IPS DF 6.9 (cell line): ENCODE measurements around the gene KRTAP5-3.

Experiments
- DNase-seq: peaks from one replicate; pipeline ENCODE4 v3.0.0-alpha.2; 2013; ENCODE audit warnings: low read depth, low spot score
- H3K27ac ChIP-seq: one replicate; pipeline ENCODE4 v1.5.1; 2013; ENCODE audit warnings: low read length, control low read depth
- H3K27me3 ChIP-seq: 2 replicates; pipeline ENCODE4 v1.6.1; 2013; ENCODE audit warnings: mild to moderate bottlenecking, low read length; ENCODE audit not compliant: control insufficient read depth, insufficient read depth
- H3K36me3 ChIP-seq: 2 replicates; pipeline ENCODE4 v1.6.1; 2013; ENCODE audit warnings: low read length; ENCODE audit not compliant: control insufficient read depth, insufficient read depth
- H3K4me1 ChIP-seq: 2 replicates; pipeline ENCODE4 v1.6.1; 2013; ENCODE audit warnings: low read length; ENCODE audit not compliant: control insufficient read depth, insufficient read depth
- H3K4me3 ChIP-seq: 2 replicates; pipeline ENCODE4 v1.5.1; 2013; ENCODE audit warnings: mild to moderate bottlenecking, low read length
- H3K9me3 ChIP-seq: 2 replicates; pipeline ENCODE4 v1.6.1; 2013; ENCODE audit warnings: low read length, inconsistent platforms; ENCODE audit not compliant: control insufficient read depth, insufficient read depth
- WGBS: extraction: QIAGEN DNeasy Blood & Tissue Kit; methylation state at CpG from one replicate; pipeline ENCODE4 v1.1.7; 2013; ENCODE audit warnings: mixed read lengths, missing lambda C conversion rate; ENCODE audit not compliant: insufficient read length, insufficient coverage; 5-methylcytosine and 5-hydroxymethylcytosine counted together

KRTAP5-3 gene

GRCh38 chr11:1632053-1632714 lies 23.9 kb upstream of the KRTAP5-3 start:
- no peak overlapping the region for H3K27ac ChIP-seq
- no peaks in the 10 kb centered on the region; the same call in 1 of the 2 replicates for H3K27me3 ChIP-seq
- no peaks in the 10 kb centered on the region for H3K36me3 ChIP-seq
- DNase-seq = no peak
- H3K4me3 ChIP-seq = no peak overlapping the region
- WGBS = no CpG with 5 or more reads among the region's 11 CpGs
- no peaks in the 10 kb centered on the region for H3K9me3 ChIP-seq
- peaks cover 3% of the 10 kb centered on the region; the same call in 1 of the 2 replicates for H3K4me1 ChIP-seq

- Histone ChIP-seq H3K4me3 (no peak overlapping the region), H3K4me1 (peaks cover 3% of the 10 kb centered on the region; the same call in 1 of the 2 replicates), H3K36me3 (no peaks in the 10 kb centered on the region), H3K9me3 (no peaks in the 10 kb centered on the region), H3K27me3 (no peaks in the 10 kb centered on the region; the same call in 1 of the 2 replicates), H3K27ac (no peak overlapping the region)
- no CpG with 5 or more reads among the region's 13 CpGs for WGBS
- no peak for DNase-seq
Measured at GRCh38 chr11:1631066-1631568, 22.9 kb upstream of the KRTAP5-3 start.

- H3K4me1 ChIP-seq = peaks cover 3% of the 10 kb centered on the region; the same call in 1 of the 2 replicates
- no peak for DNase-seq
- no peaks in the 10 kb centered on the region for H3K9me3 ChIP-seq
- H3K36me3 ChIP-seq = no peaks in the 10 kb centered on the region
- no peak overlapping the region for H3K4me3 ChIP-seq
- no peak overlapping the region for H3K27ac ChIP-seq
- WGBS = no CpG with 5 or more reads among the region's 2 CpGs
- no peaks in the 10 kb centered on the region; the same call in 1 of the 2 replicates for H3K27me3 ChIP-seq
Measured at GRCh38 chr11:1630271-1630670, 22.0 kb upstream of the KRTAP5-3 start.

- Histone ChIP-seq H3K4me3 (no peak within 1 kb of the TSS), H3K36me3 (no peaks in the 10 kb centered on the region), H3K27ac (no peak within 1 kb of the TSS), H3K4me1 (peaks cover 3% of the 10 kb centered on the region; the same call in 1 of the 2 replicates), H3K27me3 (no peaks in the 10 kb centered on the region; the same call in 1 of the 2 replicates), H3K9me3 (no peaks in the 10 kb centered on the region)
- no peak for DNase-seq
- no CpG with 5 or more reads among the region's 26 CpGs for WGBS
Measured at GRCh38 chr11:1629326-1630185, 21.3 kb upstream of the KRTAP5-3 start, which contains the start of gene KRTAP5-5. Gene KRTAP5-5, plus strand, starts transcription at chr11:1629775. Its CDS starts 66 bp downstream, at chr11:1629841.

- no peak overlapping the region for H3K27ac ChIP-seq
- no CpG with 5 or more reads among the region's 35 CpGs for WGBS
- no peak overlapping the region for H3K4me3 ChIP-seq
- no peaks in the 10 kb centered on the region for H3K9me3 ChIP-seq
- H3K27me3 ChIP-seq = no peaks in the 10 kb centered on the region; the same call in 1 of the 2 replicates
- no peaks in the 10 kb centered on the region for H3K36me3 ChIP-seq
- DNase-seq = peak; percentile 54
- peaks cover 3% of the 10 kb centered on the region; the same call in 1 of the 2 replicates for H3K4me1 ChIP-seq
Measured at GRCh38 chr11:1628506-1629325, 20.5 kb upstream of the KRTAP5-3 start.

- H3K4me1 ChIP-seq = no peaks in the 10 kb centered on the region
- no peaks in the 10 kb centered on the region for H3K36me3 ChIP-seq
- H3K27me3 ChIP-seq = no peaks in the 10 kb centered on the region; the same call in 1 of the 2 replicates
- WGBS = no CpG with 5 or more reads among the region's 13 CpGs
- H3K4me3 ChIP-seq = no peak overlapping the region
- no peak overlapping the region for H3K27ac ChIP-seq
- DNase-seq = no peak
- H3K9me3 ChIP-seq = no peaks in the 10 kb centered on the region
Measured at GRCh38 chr11:1625541-1625940, 17.3 kb upstream of the KRTAP5-3 start.

GRCh38 chr11:1624621-1625020 lies 16.4 kb upstream of the KRTAP5-3 start:
- H3K4me3 ChIP-seq = no peak overlapping the region
- no peak for DNase-seq
- no CpG with 5 or more reads among the region's 16 CpGs for WGBS

GRCh38 chr11:1623716-1624115 lies 15.5 kb upstream of the KRTAP5-3 start:
- no peaks in the 10 kb centered on the region for H3K36me3 ChIP-seq
- H3K9me3 ChIP-seq = no peaks in the 10 kb centered on the region
- no peak overlapping the region for H3K27ac ChIP-seq
- no peak for DNase-seq
- WGBS = no CpG with 5 or more reads among the region's 9 CpGs
- no peaks in the 10 kb centered on the region for H3K4me1 ChIP-seq
- H3K4me3 ChIP-seq = no peak overlapping the region
- no peaks in the 10 kb centered on the region; the same call in 1 of the 2 replicates for H3K27me3 ChIP-seq

More at GRCh38 chr11:1624621-1625020, 16.4 kb upstream of the KRTAP5-3 start:
- no peaks in the 10 kb centered on the region; the same call in 1 of the 2 replicates for H3K27me3 ChIP-seq
- no peaks in the 10 kb centered on the region for H3K36me3 ChIP-seq
- no peaks in the 10 kb centered on the region for H3K4me1 ChIP-seq
- H3K27ac ChIP-seq = no peak overlapping the region
- H3K9me3 ChIP-seq = no peaks in the 10 kb centered on the region

- Histone ChIP-seq H3K27ac (no peak within 1 kb of the TSS), H3K4me1 (no peaks in the 10 kb centered on the region), H3K9me3 (no peaks in the 10 kb centered on the region), H3K27me3 (no peaks in the 10 kb centered on the region; the same call in 1 of the 2 replicates), H3K4me3 (no peak within 1 kb of the TSS), H3K36me3 (no peaks in the 10 kb centered on the region)
- no CpG with 5 or more reads among the region's 1 CpG for WGBS
- no peak for DNase-seq
Measured at GRCh38 chr11:1622086-1622485, 13.8 kb upstream of the KRTAP5-3 start, which contains the start of gene KRTAP5-4. Gene KRTAP5-4, minus strand, starts transcription at chr11:1622138. Its CDS starts 45 bp downstream, at chr11:1622093.
